Hematopoietic multipotent progenitor cell treated with erythropoietin and hydrocortisone succinate and interleukin-3 and kit ligand, for 15 days (in vitro differentiated cells): ENCODE measurements around the gene TNFAIP6.
"Not testable (repeated sequence)": the region's sequence is repeated elsewhere in the genome, so short reads cannot be mapped to it uniquely, and the experiment has no call there.

Experiments used
- DNase-seq: peaks from one replicate; pipeline ENCODE4 v3.0.0-alpha.2; 2015; ENCODE audit warnings: low spot score

The TNFAIP6 gene

DNA sequence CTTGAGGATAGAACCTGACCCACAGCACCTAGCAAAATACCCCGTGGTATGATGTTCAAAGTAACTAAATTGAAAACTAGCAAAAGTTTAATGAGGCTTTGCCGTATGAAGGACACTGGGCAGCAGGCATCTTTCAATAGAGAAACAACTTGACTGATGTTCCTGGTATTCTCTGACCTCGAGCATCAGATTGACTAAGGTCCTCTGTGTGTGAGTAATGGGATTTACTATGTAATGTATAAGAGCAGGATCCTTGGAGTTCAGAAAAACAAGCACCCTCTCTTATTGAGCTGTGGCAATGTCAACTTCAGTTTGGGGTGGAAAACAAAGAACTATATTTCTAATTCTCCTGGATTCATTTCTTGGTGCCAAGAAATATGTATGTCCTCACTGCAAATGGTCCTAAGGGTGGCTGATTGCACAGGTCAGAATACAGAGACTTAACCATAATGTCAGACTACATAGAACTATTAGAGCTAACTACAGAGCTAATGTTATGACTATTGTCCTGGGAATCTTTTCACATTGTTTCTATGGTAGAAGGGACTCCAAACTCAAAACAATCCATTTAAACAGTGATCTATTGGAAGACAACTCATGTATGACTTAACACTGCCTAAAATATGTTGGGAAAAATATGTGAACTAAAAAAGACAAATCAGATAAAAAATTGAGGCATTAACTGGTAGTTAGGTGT lies 4.4 kb downstream of the TNFAIP6 start:
- DNase-seq: no peak

DNA sequence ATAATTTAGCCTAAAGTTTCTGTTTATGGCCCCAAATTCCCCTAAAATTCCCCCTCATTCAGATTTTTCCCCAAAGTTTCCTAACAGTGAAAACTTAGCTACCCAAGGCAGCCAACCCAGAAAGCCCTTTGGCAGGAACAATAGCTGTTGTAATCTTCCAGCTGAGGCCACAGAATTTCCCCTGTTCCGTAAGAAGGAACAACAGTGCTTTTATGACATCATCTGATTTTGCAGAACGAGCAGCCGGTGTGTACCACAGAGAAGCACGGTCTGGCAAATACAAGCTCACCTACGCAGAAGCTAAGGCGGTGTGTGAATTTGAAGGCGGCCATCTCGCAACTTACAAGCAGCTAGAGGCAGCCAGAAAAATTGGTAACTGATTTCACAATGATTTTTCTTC lies 6.3 kb downstream of the TNFAIP6 start:
- DNase-seq: no peak

- no peak for DNase-seq
These were observed 10.2 kb downstream of the TNFAIP6 start for GRCh38 chr2:151367571-151367970.

DNA sequence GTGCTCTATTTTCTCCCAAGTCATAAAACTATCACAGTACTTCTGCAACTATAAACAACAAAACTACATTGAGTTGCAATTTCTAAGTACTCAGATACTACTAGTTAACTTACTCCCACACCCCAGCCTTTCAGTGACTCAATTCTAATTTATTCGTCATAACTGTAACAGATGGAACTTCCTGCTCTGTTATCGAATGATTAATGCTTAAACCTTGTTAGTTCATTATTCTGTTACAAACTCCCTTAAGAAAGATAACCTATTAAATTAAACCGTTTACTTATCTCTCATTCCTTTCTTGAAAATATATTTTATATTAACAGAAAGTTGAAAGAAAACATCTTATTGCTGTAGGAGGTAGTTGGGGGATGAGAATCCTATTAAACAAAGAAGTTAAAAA lies 17.0 kb downstream of the TNFAIP6 start:
- DNase-seq: peak; percentile 41

- no peak for DNase-seq
These were observed 21.8 kb downstream of the TNFAIP6 start for GRCh38 chr2:151379169-151379568.

DNA sequence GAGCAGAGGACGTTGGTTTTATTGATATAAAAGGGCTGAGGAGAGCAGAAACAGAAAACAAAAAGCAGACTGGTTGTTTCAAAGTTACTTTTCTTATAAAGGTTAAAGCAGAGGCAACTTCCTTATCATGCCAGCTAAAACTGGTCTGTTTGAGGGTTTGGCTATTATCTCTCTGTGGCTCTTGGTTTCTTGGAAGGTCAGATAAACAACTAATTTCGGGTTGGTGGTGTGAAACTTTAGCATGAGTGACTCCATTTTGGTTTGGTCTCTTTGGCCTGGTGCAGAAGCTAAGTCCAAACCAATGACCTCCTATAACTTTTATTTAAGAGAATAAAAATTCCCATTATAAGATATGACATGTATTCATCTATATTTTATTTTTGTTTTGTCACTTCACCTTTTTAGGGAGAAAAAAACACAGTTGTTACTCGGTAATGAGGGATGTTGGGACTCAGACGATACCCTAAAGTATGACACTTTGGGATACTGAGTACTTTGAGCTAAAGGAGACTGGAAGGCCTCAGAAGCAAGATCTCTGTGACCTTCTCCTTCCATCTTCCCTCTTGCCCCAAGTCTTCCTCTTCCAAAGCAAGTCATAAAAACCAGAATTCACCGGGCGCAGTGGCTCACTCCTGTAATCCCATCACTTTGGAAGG lies 23.3 kb downstream of the TNFAIP6 start:
- DNase-seq: peak; percentile 55

DNA sequence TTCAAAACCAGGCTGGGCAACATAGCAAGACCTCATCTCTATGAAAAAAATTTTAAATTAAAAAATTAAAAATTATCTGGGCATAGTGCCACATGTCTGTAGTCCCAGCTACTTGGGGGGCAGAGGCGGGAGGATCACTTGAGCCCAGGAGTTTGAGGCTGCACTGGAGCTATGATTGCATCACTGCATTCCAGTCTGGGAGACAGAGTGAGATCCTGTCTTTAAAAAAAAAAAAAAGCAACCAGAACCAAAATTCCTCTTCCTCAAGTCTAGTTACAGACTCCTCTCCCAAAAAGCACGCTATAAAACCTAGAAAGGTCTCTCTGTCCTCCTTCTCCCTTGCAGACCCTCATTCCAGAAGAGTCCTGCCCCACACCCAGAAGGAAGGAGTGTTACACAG lies 23.9 kb downstream of the TNFAIP6 start:
- no peak for DNase-seq

GRCh38 chr2:151388011-151388410 lies 30.6 kb downstream of the TNFAIP6 start:
- DNase-seq: no peak

DNA sequence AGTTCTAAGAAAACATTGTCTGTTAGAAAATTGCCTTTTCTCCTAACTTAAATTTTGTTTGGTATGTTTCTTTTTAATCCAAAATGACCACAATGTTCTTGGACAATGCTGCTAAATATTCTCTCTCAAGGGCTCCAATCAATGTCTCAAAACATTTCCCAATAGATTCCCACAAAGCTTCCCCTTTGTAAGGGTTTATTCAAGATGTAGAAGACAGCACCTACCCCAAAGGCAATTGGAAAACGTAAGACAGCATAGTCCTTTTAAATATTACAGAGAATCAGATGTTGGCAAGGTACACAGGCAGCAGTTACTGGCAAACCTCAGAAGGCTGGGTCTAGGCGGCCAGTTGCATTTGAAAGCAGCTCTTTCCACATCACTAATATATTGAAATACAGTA lies 34.0 kb downstream of the TNFAIP6 start:
- no peak for DNase-seq

GRCh38 chr2:151394509-151394908 lies 37.1 kb downstream of the TNFAIP6 start:
- no peak for DNase-seq

GRCh38 chr2:151395509-151396374 lies 38.4 kb downstream of the TNFAIP6 start:
- DNase-seq: no peak

DNA sequence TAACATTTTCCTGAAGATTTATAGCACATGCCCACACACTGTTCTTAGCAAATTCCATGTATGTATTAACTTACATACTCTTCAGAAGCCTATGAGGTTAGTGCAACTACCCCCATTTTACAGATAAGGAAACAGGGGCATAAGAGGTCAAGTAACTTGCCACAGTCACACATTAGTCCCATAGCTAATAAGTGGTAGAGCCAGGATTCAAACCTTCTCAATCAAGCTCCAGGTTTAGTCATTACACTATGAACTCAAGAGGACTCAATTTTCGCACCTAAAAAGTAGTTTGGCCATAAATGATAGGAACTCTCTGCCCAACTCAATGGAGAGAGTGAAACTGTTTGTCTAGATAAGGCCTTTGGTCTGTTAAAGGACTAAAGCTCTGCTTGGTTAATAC lies 42.6 kb downstream of the TNFAIP6 start:
- DNase-seq: peak; percentile 20

- no peak for DNase-seq
These were observed 43.8 kb downstream of the TNFAIP6 start for GRCh38 chr2:151401149-151401548.

DNA sequence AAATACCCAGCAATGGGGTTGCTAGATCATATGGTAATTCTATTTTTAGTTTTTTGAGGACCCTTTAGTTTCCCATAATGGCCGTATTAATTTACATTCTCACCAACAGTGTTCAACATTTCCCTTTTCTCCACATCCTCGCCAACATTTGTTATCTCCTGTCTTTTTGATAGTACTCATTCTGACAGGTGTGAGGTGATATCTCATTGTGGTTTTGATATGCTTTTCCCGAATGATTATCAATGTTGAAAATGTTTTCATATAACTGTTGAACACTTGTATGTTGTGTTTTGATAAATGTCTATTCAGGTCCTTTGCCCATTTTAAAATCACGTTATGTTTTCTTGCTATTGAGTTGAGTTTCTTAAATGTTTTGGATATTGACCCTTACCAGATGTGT lies 46.5 kb downstream of the TNFAIP6 start:
- no peak for DNase-seq

DNA sequence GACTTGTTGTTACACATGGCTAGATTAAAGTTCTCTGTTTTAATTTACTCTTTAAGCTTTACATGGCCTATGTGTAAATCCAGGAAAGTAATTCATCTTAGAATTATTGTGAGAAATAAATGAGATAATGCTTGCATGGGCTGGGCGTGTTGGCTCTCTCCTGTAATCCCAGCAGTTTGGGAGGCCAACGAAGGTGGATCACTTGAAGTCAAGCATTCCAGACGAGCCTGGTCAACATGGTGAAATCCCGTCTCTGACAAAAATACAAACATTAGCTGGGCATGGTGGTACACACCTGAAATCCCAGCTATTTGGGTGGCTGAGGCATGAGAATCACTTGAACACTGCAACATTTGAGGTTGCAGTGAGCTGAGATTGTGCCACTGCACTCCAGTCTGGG lies 48.0 kb downstream of the TNFAIP6 start:
- DNase-seq: no peak

DNA sequence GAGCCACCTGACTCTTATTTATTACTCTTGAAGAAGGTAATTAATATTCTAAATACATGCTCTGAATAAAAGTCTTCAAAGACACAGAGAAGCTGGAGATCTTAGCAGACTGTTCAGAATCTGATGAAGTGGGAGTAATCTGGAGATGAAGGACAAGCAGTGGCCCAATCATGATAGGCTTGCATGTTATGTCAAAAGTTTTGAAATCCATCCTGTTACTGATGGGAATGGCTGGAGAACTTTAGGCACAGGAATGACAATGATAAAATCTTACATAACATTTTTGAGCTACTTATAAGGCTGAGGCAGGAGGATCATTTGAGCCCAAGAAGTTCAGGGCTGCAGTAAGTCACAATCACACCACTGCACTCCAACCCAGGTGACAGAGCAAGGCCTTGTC lies 49.9 kb downstream of the TNFAIP6 start:
- no peak for DNase-seq

- no peak for DNase-seq
These were observed 51.6 kb downstream of the TNFAIP6 start for GRCh38 chr2:151408788-151409600.

GRCh38 chr2:151409601-151410484 lies 52.5 kb downstream of the TNFAIP6 start, which contains the start of gene RIF1:
TSS of gene RIF1 (plus strand) at chr2:151409902. CDS start at chr2:151410424, 522 bp downstream.
- DNase-seq: peak; percentile 83

- peak; percentile 35 for DNase-seq
These were observed 53.1 kb downstream of the TNFAIP6 start for GRCh38 chr2:151410485-151410834.

DNA sequence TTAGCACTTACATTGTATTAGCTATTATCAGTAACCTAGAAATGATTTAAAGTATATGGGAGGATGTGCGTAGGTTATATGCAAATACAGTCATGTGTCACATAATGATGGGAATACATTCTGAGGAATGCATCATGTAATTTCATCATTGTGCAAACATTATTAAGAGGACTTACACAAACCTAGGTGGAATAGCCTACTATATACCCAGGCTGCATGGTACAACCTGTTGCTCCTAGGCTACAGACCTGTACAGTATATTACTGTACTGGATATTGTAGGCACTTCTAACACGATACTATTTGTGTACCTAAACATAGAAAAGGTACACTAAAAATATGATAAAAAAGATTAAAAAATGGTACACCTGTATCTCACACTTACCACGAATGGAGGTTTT lies 60.3 kb downstream of the TNFAIP6 start:
- DNase-seq: no peak

DNA sequence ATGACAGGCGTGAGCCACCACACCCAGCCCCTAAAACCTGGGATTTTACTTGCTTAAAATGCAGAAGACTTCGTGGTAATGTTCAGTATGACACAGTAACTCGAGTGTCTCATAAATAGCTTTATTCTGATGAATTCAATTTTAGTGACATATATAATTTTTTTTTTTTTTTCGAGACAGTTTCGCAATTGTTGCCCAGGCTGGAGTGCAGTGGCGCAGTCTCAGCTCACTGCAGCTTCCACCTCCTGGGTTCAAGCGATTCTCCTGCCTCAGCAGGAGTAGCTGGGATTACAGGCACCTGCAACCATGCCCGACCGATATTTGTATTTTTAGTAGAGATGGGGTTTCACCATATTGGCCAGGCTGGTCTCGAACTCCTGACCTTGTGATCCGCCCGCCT lies 64.3 kb downstream of the TNFAIP6 start:
- not testable (repeated sequence) for DNase-seq
